CD4-positive, alpha-beta T cell treated with Interleukin-15 for 4 hours (primary cell): ENCODE measurements around the gene STRA8.

Source experiments
- DNase-seq: peaks from one replicate; pipeline ENCODE4 v3.0.0-alpha.2; 2020; ENCODE audit warnings: low spot score

The STRA8 gene

GRCh38 chr7:135269921-135270320 lies 36.3 kb downstream of the STRA8 start:
- no peak for DNase-seq

- no peak for DNase-seq
Observed at GRCh38 chr7:135270577-135271254, 37.1 kb downstream of the STRA8 start.

- DNase-seq = no peak
Observed at GRCh38 chr7:135271255-135271615, 37.6 kb downstream of the STRA8 start.

GRCh38 chr7:135272303-135272702 lies 38.7 kb downstream of the STRA8 start:
- DNase-seq = no peak

GRCh38 chr7:135273581-135273980 lies 39.9 kb downstream of the STRA8 start:
- DNase-seq = no peak

GRCh38 chr7:135274495-135275268 lies 41.0 kb downstream of the STRA8 start:
- DNase-seq = peak; percentile 72

- DNase-seq = no peak
Observed at GRCh38 chr7:135275971-135276580, 42.4 kb downstream of the STRA8 start.

- DNase-seq = no peak
Observed at GRCh38 chr7:135277161-135277560, 43.5 kb downstream of the STRA8 start.

GRCh38 chr7:135281363-135281949 lies 47.8 kb downstream of the STRA8 start:
- DNase-seq = peak; percentile 82

- DNase-seq = peak; percentile 17
Observed at GRCh38 chr7:135282561-135283254, 49.1 kb downstream of the STRA8 start.

GRCh38 chr7:135283959-135284638 lies 50.5 kb downstream of the STRA8 start:
- DNase-seq = no peak

GRCh38 chr7:135285547-135286233 lies 52.1 kb downstream of the STRA8 start:
- no peak for DNase-seq

- no peak for DNase-seq
Observed at GRCh38 chr7:135286876-135287275, 53.2 kb downstream of the STRA8 start.

- no peak for DNase-seq
Observed at GRCh38 chr7:135290594-135290993, 57.0 kb downstream of the STRA8 start.

GRCh38 chr7:135291809-135292253 lies 58.2 kb downstream of the STRA8 start:
- no peak for DNase-seq

GRCh38 chr7:135299235-135299634 lies 65.6 kb downstream of the STRA8 start:
- DNase-seq = no peak

GRCh38 chr7:135300913-135301765 lies 67.5 kb downstream of the STRA8 start:
- DNase-seq = no peak
